Retinal pigment epithelial cell (primary cell): ENCODE data around the gene NECAP2.

Experiments
- DNase-seq: peaks from one replicate; pipeline ENCODE4 v3.0.0-alpha.2; 2010; ENCODE audit warnings: low read depth
- H3K4me3 ChIP-seq: 2 replicates; pipeline ENCODE4 v1.5.1; 2011; ENCODE audit warnings: mild to moderate bottlenecking, low read length, control low read depth, moderate library complexity
- TF ChIP-seq, protein P1 (sequence below): conservative IDR thresholded peaks from 2 replicates; pipeline ENCODE4 v1.5.1; 2011; ENCODE audit warnings: low read depth, low read length, control low read depth, inconsistent platforms

Gene NECAP2

DNA sequence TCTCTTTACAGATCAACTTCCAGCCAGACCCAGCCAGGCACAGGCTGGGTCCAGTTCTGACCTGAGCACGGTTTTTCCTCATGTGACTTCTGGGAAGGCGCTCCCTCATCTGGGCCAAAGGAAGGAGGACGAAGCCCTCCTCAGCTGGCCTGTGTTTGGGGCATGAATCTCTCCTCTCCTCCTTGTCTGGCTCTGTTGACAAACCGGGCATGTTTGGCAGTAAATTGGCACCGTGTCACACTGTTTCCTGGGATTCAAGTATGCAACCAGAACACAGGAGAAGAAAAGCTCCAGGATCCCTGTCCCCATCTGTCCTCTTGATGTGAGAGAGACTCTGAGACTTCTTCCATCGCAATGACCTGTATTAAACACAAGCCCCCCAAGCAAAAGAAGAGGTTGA lies 18.3 kb downstream of the NECAP2 start:
- no peak overlapping the region for H3K4me3 ChIP-seq
- DNase-seq = no peak
- TF ChIP-seq, protein P1, sequence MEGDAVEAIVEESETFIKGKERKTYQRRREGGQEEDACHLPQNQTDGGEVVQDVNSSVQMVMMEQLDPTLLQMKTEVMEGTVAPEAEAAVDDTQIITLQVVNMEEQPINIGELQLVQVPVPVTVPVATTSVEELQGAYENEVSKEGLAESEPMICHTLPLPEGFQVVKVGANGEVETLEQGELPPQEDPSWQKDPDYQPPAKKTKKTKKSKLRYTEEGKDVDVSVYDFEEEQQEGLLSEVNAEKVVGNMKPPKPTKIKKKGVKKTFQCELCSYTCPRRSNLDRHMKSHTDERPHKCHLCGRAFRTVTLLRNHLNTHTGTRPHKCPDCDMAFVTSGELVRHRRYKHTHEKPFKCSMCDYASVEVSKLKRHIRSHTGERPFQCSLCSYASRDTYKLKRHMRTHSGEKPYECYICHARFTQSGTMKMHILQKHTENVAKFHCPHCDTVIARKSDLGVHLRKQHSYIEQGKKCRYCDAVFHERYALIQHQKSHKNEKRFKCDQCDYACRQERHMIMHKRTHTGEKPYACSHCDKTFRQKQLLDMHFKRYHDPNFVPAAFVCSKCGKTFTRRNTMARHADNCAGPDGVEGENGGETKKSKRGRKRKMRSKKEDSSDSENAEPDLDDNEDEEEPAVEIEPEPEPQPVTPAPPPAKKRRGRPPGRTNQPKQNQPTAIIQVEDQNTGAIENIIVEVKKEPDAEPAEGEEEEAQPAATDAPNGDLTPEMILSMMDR = no peak

DNA sequence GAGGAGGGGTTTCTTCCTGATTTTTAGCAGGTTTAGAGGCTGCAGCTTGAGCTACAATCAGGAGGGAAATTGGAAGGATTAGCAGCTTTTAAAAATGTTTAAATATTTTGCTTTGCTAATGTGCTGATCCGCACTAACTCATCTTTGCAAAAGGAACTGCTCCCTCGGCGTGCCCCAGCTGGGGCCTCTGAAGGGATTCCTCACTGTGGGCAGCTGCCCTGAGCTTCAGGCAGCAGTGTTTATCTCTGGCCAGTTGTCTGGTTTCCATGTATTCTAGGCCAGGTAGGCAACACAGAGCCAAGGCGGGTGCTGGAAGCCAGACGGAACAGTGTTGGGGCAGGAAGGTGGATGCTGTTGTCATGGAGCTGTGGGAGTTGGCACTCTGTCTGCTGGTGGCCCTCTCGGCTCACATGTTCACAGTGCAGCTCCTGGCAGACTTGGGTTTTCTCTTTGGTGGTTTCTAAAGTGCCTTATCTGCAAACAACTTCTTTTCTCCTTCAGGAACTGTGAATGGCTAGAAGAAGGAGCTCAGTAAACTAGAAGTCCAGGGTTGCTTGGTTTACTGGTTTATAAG lies 18.9 kb downstream of the NECAP2 start:
- H3K4me3 ChIP-seq = no peak overlapping the region
- no peak for DNase-seq
- TF ChIP-seq, protein P1 = no peak

DNA sequence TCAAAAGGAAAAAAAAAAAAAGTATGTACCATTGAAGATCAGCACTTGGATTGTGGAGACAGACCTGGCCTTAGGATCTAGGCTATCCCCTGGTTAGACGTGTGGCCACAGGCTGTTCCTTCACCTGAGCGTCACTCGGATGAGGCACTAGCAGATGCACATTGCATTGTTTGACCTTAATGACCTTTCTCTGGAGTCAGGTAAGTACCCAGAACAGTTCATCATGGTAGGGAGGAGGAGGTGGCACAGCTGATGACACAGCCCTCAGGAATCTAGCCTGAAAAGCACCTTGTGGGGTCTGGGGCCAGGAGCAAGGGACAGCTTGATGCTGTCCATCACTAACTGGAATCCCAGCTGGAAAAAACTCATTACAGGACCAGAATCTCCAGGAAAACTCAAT lies 21.2 kb downstream of the NECAP2 start:
- TF ChIP-seq, protein P1 = no peak
- no peak for DNase-seq
- no peak overlapping the region for H3K4me3 ChIP-seq

DNA sequence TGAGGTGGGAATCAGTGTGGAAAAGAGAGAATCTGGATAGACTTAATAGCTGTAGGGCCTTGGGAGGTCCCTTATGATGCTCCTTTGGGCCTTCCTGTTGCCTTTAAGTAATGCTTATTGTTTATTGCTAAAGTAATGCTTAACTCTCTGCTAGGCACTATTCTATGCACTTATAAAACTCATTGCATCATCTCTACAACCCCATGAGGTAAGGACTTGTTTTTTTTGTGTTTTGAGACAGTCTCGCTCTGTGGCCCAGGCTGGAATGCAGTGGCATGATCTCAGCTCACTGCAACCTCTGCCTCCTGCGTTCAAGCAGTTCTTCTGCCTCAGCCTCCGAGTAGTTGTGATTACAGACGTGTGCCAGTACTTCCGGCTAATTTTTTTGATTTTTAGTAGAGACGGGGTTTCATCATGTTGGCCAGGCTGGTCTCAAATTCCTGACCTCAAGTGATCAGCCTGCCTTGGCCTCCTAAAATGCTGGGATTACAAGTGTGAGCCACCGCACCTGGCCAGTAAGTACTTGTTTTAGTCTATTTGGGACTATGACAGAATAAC lies 22.3 kb downstream of the NECAP2 start:
- H3K4me3 ChIP-seq = no peak overlapping the region
- TF ChIP-seq, protein P1 = no peak
- DNase-seq = no peak

DNA sequence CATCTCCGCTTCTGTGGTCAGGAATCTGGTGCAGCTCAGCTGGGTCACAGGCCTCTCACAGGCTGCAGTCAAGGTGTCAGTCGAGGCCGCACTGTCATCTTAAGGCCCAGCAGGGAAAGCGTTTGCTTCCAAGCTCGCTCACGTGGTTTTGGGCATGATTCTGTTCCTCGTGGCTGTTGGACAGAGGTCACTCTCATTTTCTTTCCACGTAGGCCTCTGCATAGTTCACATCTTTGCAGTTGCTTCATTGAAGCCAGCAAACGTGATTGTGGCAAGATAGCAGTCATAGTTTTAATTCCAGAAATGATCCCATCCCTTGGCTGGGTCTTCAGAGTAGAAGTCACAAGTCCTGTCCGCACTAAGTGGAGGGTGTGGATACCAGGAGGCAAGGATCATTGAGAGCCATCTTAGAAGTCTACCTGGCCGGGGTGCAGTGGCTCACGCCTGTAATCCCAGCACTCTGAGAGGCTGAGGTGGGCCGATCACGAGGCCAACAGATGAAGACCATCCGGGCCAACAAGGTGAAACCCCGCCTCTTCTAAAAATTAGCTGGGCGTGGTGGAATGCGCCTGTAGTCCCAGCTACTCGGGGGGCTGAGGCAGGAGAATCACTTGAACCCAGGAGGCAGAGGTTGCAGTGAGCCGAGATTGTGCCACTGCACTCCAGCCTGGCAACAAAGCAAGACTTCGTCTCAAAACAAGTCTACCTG lies 24.5 kb downstream of the NECAP2 start:
- DNase-seq = no peak
- TF ChIP-seq, protein P1 = no peak
- H3K4me3 ChIP-seq = no peak overlapping the region

DNA sequence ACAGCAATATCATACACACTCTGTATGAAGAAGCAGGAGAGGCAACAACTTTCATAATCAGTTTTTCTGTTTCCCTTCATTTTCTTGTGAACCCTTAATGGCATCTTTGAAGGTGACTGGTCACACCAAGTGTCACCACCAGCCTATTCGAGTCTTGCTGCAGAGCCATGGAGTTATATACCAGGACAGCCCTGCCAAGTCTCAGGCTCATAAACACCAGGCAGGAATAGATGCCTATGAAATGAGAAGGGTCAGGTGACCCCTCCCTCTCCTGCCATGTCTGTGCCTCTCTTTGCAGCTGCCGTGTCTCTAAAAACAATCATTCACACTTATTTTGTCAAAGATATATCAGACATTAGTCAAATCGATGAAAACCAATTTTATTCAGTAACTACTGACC lies 28.0 kb downstream of the NECAP2 start:
- TF ChIP-seq, protein P1 = no peak
- no peak overlapping the region for H3K4me3 ChIP-seq
- DNase-seq = no peak
